HL-60 (cell line): ENCODE results near the gene ADAMTS7.

Experiments used
- CTCF ChIP-seq: IDR thresholded peaks from one replicate; pipeline ENCODE4 v1.5.1; 2011; ENCODE audit warnings: low read length, control low read depth, inconsistent platforms; ENCODE audit not compliant: insufficient read depth
- GABPA ChIP-seq: IDR thresholded peaks from 2 replicates; pipeline ENCODE4 v1.6.1; 2012; ENCODE audit warnings: low read depth
- REST ChIP-seq: IDR thresholded peaks from 2 replicates; pipeline ENCODE4 v1.6.1; 2012; ENCODE audit warnings: low read depth; ENCODE audit not compliant: insufficient replicate concordance

GRCh38 chr15:78761891-78762385 is 49.3 kb downstream of the ADAMTS7 start:
- TF ChIP-seq CTCF (no peak), REST (no peak), GABPA (no peak)
